CD4-positive, alpha-beta T cell treated with Interleukin-17A for 4 hours (primary cell): Measurements from ENCODE around the gene NRN1L.
"Not testable (repeated sequence)": the region's sequence is repeated elsewhere in the genome, so short reads cannot be mapped to it uniquely, and the experiment has no call there.

Source experiments
- DNase-seq: peaks from one replicate; pipeline ENCODE4 v3.0.0-alpha.2; 2020; ENCODE audit warnings: mixed read lengths

NRN1L gene

GRCh38 chr16:67884684-67885083 lies at the start of gene NRN1L:
Gene NRN1L, plus strand, starts transcription at chr16:67884885. Its CDS starts 19 bp downstream, at chr16:67884904.
- DNase-seq = no peak

- DNase-seq = not testable (repeated sequence)
Measured at GRCh38 chr16:67837190-67837589, 47.5 kb upstream of the NRN1L start.

- no peak for DNase-seq
Measured at GRCh38 chr16:67837811-67838210, 46.9 kb upstream of the NRN1L start.

GRCh38 chr16:67841198-67841815 lies 43.4 kb upstream of the NRN1L start:
- no peak for DNase-seq

DNA sequence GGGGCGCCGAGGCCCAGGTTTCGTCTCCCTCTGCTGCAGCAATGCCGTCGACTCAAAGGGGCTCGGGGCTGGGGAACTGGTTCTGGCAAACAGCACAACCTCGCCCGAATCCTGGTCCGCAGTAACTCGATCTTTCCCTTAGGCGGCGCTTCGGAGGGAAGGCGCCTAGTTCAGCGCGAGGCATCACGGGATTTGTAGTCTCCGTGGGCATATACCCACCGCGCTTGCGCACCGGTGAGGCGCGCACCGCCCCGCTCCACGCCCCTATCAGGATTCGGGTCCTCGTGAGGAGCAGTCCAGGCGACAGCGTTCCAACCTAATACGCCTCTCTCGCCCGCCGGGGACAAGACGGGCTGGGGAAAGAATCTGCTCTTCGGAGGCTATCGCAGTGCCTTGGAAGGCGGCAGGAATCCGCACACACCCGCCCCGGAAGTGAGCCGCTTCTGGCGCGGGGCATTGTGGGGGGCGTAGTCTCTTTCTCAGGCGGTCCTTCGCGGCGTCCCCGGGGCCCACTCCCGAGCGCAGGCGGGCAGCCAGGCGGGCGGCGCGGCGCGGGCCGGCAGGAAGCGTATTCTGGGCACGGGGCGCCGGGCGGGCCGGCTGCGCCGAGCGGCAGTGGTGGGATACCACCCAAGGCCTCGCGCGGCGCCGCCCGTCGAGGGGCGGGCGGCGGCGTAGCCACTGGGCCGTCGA lies 42.7 kb upstream of the NRN1L start, which contains the start of gene THAP11:
THAP11 (plus strand) TSS at position 505 of the 693 bp plus-strand sequence. CDS start 235 bp downstream, outside the sequence.
- peak; percentile 95 for DNase-seq

DNA sequence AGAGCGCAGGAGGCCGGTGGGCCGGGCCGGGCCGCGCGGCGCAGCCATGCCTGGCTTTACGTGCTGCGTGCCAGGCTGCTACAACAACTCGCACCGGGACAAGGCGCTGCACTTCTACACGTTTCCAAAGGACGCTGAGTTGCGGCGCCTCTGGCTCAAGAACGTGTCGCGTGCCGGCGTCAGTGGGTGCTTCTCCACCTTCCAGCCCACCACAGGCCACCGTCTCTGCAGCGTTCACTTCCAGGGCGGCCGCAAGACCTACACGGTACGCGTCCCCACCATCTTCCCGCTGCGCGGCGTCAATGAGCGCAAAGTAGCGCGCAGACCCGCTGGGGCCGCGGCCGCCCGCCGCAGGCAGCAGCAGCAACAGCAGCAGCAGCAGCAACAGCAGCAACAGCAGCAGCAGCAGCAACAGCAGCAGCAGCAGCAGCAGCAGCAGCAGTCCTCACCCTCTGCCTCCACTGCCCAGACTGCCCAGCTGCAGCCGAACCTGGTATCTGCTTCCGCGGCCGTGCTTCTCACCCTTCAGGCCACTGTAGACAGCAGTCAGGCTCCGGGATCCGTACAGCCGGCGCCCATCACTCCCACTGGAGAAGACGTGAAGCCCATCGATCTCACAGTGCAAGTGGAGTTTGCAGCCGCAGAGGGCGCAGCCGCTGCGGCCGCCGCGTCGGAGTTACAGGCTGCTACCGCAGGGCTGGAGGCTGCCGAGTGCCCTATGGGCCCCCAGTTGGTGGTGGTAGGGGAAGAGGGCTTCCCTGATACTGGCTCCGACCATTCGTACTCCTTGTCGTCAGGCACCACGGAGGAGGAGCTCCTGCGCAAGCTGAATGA lies 42.0 kb upstream of the NRN1L start:
- DNase-seq = peak; percentile 72

DNA sequence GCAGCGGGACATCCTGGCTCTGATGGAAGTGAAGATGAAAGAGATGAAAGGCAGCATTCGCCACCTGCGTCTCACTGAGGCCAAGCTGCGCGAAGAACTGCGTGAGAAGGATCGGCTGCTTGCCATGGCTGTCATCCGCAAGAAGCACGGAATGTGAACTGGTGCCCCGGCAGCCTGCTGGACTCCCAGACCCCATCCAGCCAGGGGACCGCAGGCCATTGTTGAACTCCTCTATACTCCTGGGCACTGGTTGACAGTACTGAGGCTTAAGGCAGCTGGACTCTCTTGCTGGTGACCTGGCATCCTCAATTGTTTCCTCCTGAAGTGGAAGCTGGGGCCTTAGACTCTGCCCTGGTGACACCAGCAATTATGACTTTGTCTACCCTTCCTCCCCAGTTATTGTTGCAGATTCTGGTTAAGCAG lies 41.3 kb upstream of the NRN1L start:
- no peak for DNase-seq

DNA sequence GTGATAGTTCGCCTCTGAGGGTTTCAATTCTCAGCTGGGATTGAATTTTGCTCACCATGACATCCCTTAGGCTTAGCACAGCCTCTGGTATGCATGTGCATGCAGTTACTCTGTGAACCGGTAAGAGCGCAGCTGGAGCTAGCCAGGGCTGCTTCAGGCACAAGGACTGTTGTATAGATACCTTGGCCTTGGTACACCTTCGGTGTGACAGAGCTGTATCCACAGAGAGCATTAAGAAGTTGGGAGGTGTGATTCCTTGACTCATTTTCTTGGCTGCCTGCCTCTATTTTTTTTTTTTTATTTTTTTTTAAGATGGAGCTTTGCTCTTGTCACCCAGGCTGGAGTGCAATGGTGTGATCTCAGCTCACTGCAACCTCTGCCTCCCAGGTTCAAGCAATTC lies 40.2 kb upstream of the NRN1L start:
- no peak for DNase-seq

DNA sequence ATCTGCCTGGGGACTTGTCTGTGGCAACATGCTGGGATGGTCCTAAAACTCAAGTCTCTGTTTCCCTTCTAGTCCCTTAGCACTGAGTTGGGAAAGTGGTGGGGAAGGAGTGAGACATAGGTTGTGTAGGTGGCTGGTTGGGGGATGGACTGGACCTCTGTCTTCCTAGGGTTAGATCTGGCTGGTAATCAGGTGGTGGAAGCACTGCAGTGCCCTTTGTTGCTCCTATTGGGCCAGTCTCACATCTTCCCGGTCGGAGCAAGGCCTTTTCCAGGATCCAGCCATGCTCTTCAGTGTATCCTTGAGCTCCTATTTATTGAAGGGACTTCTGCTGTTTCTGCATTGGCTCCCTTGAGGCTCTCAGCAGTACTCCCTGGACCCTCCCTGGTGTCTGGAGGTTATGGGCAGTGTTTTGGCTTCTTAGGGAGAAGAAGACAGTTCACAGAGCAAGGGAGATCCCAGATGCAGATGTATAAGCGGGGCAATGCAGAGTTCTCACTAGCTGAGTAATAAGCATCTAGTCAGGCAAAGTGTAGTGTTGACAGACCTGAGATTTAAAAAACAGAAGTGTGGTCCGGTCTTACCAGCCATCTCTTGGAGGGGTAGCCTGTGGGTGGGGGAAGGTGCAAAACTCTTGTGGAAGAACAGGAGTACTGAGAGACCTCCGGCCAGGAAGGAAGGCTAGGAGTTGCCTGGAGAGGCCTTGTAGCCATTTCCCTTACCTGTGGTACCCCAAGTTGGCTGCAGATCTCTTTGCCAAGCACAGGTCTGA lies 39.2 kb upstream of the NRN1L start:
- DNase-seq = no peak

DNA sequence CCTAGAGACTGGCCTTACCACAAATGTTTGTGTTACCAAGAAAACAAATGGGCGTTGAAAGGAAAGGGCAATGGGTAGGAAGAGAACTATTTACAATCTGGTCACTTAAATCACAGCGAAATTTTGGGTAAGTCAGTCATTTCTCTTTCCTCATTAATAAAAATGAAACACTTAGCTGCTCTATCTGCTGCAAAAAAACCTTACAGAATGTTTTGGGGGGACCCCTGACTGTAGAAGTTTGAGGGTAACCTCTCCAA lies 38.7 kb upstream of the NRN1L start:
- no peak for DNase-seq

DNA sequence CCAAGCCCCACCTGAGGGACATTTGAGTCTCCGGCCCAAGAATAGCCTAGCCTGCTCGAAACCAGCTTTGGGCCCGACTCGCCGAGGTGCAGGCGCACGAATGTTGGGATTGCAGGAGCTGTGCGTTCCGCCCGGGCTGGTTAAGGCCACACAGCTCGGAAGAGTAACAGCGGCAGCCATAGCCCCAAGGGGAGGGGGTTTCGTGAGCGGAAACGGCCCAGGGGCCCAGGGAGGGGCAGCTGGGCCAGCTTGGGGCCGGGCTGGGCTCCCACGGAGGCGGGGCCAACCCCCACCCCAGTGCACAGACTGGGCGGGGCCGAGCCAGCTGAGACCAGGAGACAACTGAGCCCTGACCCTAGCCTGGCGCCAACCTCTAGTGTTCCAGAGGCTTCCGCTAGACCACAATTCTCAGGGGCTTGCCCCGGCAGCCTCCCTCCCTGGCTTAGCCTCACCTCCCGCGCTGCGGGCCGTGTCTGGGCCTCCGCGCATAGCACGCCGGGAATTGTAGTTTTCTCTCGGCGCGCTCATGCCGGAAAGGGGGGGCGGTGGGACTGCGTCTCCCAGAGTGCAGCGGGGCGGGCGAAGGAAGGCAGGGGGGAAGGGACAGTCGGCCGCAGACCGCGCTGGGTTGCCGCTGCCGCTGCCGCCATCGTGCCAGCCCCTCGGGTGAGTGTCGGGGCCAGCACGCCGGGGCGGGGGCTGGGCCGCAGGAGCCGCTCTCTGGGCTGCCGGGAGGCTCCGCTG lies 38.2 kb upstream of the NRN1L start, which contains the start of gene NUTF2:
NUTF2 (plus strand) TSS at position 614 of the 744 bp plus-strand sequence. CDS start 18,198 bp downstream, outside the sequence.
- peak; percentile 96 for DNase-seq

DNA sequence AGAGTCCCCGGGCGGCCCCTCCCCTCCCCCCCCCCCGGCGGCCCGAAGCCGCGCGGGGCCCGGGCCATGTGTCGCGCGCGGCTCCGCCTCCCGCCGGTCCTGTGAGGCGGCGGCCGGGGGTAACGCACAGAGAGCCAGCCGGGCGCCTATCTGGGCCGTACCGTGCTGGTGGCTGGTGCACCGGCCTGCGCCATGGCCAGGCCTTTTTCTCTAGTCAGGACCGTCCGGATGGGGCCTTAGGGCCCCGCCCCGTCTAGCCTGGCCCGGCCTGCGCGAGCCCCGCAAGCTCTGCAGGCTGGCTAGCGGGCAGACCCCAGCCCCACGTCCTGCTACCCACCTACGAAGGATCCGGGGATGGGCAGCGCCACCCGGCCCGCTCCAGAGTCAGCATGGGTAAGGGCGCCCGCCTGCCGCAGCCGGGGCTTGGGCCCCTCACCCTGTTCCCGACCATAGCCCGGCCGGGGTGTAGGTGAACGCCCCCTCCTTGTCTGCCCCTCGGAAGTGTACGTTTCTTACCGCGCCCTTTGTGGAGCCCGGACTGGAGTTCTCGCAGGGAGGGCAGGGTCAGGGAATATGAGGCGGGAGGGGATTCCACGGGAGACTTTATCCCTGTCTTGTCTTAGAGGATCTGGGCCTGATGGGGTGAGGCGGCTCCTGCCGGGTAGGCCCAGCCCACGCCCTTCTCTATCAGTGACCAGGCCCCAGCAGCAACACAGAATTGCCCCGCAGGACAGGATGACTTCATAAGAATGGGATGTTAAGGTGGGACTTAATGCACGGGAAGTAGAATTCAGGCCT lies 37.4 kb upstream of the NRN1L start, which contains the start of gene CENPT:
CENPT (minus strand) TSS at position 630 of the 798 bp plus-strand sequence. CDS start 13,834 bp downstream, outside the sequence.
- DNase-seq = no peak

GRCh38 chr16:67848118-67848517 lies 36.6 kb upstream of the NRN1L start:
- DNase-seq = no peak

GRCh38 chr16:67853670-67854069 lies 31.0 kb upstream of the NRN1L start:
- DNase-seq = no peak

DNA sequence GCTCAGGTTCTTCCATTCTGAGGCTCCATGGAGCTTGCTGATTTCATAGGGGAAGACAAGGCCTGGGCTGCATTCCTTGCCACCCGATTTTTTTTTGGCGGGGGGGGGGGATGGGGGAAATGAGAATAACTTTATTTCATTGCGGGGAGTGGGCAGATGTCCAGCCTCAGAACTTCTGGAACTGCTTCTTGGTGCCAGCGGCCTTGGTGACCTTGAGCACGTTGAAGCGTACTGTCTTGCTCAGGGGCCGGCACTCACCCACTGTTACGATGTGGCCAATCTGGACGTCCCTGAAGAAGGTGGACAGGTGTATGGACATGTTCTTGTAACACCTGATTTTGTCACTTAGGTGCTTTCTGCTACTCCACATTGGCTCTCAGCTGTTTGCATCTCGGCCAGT lies 28.9 kb upstream of the NRN1L start:
- DNase-seq = no peak

GRCh38 chr16:67856927-67857546 lies 27.6 kb upstream of the NRN1L start:
- DNase-seq = no peak

- DNase-seq = peak; percentile 45
Measured at GRCh38 chr16:67857547-67858233, 27.0 kb upstream of the NRN1L start.

DNA sequence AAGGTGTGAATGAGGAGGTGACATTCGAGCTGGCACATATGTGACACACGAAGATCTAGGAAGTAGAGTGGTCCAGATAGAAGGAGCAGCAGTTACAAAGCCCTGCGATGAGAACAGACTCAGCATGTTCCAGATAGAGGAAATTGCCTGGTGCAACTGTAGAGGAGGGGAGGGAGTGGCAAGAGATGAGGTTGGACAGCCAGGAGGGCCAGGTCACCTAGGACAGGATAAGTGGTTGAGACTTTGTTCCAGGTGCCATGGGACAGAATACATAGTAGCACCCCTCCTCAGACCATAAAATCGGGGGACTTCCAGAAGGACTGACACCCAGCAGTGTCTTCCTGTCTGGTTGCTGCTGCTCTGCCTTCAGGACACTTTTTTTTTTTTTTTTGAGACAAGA lies 26.2 kb upstream of the NRN1L start:
- no peak for DNase-seq

- DNase-seq = no peak
Measured at GRCh38 chr16:67860589-67861398, 23.9 kb upstream of the NRN1L start.
